ENCODE results near the gene OR1N2. TPM values are rescaled to one million over a fixed set of nuclear protein-coding genes. Genes with fewer than 3 reads are reported as not detected.
"Not testable (repeated sequence)": the region's sequence is repeated elsewhere in the genome, so short reads cannot be mapped to it uniquely, and the experiment has no call there.

The OR1N2 gene
- total RNA-seq, 1 experiment from 2014 or later: not detected

DNA sequence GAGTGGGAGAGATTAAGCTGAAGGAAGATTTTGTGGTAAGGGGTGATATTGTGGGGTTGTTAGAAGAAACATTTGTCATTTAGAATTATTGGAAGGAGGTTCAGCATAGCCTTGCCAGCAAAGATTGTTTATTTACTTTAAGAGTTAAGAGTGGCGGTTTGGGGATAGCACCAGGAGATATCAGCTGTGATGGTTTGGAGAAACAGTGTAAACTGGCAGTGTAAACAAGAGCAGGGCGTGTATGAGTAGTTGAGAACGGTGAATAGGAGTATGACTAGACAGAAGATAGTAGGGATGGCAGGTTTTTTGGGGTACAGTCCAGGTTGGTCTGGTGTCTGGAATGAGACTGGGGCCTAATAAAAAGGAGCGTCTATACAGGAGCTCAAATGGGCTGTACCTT, 21.8 kb upstream of the OR1N2 start:
- H3K9ac ChIP-seq (ENCODE audit: low read length); H2AFZ ChIP-seq (ENCODE audit: low read length); H3K36me3 ChIP-seq (ENCODE audit: insufficient read depth, low read length); H3K9me3 ChIP-seq (ENCODE audit: low read length); H3K27me3 ChIP-seq (ENCODE audit: low read length); H3K27ac ChIP-seq (ENCODE audit: low read length); H3K4me3 ChIP-seq (ENCODE audit: low read length); DNase-seq; H3K4me2 ChIP-seq (ENCODE audit: low read depth, low read length, poor library complexity, severe bottlenecking); H3K79me2 ChIP-seq (ENCODE audit: low read length); H3K9me2 ChIP-seq (replicated peaks; ENCODE audit: insufficient read depth, low read length); H4K20me1 ChIP-seq (ENCODE audit: insufficient read depth, low read depth, low read length); H3K4me1 ChIP-seq (ENCODE audit: low read length): not testable (repeated sequence)

DNA sequence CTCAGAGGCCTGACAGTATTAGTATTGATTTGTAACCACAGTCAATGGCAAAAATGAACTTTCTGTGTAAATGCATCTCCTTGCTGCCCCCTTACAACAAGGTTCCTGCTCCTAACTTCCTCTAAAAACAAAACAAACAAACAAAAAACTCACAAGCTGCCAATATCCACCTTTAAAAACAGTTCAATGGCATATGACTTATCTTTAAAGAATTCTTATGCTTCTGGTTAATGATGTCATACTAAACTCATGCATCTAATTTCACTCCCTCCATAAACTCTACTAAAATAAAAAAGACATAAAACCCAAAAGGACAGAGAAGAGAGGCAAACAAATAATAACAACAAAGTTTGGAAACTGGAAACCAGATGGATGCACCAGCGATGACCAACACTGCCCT, 16.8 kb upstream of the OR1N2 start:
- no peak overlapping the region for H3K4me2 ChIP-seq (ENCODE audit: low read depth, low read length, poor library complexity, severe bottlenecking)
- DNase-seq: no peak
- H3K27me3 ChIP-seq (ENCODE audit: low read length): no peaks in the 10 kb centered on the region
- no peaks in the 10 kb centered on the region for H3K9me3 ChIP-seq (ENCODE audit: low read length)
- H3K4me1 ChIP-seq (ENCODE audit: low read length): no peaks in the 10 kb centered on the region
- H3K9ac ChIP-seq (ENCODE audit: low read length): no peak overlapping the region
- H3K4me3 ChIP-seq (ENCODE audit: low read length): no peak overlapping the region
- H3K9me2 ChIP-seq (replicated peaks; ENCODE audit: insufficient read depth, low read length): no peaks in the 10 kb centered on the region
- no peaks in the 10 kb centered on the region for H4K20me1 ChIP-seq (ENCODE audit: insufficient read depth, low read depth, low read length)
- H3K36me3 ChIP-seq (ENCODE audit: insufficient read depth, low read length): no peaks in the 10 kb centered on the region
- no peak overlapping the region for H3K27ac ChIP-seq (ENCODE audit: low read length)
- no peak overlapping the region for H2AFZ ChIP-seq (ENCODE audit: low read length)
- H3K79me2 ChIP-seq (ENCODE audit: low read length): no peaks in the 10 kb centered on the region

DNA sequence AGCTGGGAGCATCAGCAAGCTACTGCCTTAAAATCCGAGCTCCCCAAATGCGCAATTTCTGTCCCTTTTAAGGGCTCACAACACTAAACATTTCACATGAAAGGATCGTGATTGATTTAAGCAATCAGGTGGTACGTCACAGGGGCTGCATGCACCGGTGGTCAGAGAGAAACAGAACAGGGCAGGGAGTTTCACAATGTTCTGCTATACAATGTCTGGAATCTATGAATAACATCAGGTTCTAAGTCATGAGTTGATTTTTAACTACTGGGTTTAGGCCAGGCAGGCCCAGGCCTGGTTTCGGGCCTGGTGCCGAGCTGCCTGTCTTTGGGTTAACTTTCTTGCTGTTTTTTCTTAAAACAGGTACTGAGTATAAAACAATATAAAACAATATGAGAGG, 15.8 kb upstream of the OR1N2 start:
- H3K4me3 ChIP-seq (ENCODE audit: low read length); H3K4me2 ChIP-seq (ENCODE audit: low read depth, low read length, poor library complexity, severe bottlenecking): not testable (repeated sequence)

DNA sequence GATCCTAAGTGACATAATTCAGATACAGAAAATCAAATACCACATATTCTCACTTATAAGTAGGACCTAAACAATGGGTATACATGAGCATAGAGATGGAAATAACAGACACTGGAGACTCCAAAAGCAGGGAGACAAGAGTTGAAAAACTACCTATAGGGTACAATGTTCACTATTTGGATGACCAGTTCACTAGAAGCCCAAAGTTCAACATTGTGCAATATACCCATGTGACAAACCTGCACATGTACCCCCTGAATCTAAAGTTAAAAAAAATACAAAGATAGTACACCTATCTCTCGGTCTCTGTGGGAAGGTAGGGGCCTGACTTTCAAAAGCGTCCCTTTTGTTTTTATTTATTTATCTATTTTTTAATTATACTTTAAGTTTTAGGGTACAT, 14.2 kb upstream of the OR1N2 start:
- Histone ChIP-seq H3K4me1 (ENCODE audit: low read length) (no peaks in the 10 kb centered on the region), H3K9ac (ENCODE audit: low read length) (no peak overlapping the region), H2AFZ (ENCODE audit: low read length) (no peak overlapping the region), H4K20me1 (ENCODE audit: insufficient read depth, low read depth, low read length) (no peaks in the 10 kb centered on the region), H3K9me3 (ENCODE audit: low read length) (no peaks in the 10 kb centered on the region), H3K9me2 (replicated peaks; ENCODE audit: insufficient read depth, low read length) (no peaks in the 10 kb centered on the region), H3K36me3 (ENCODE audit: insufficient read depth, low read length) (no peaks in the 10 kb centered on the region), H3K27ac (ENCODE audit: low read length) (no peak overlapping the region), H3K4me3 (ENCODE audit: low read length) (no peak overlapping the region), H3K79me2 (ENCODE audit: low read length) (no peaks in the 10 kb centered on the region), H3K27me3 (ENCODE audit: low read length) (no peaks in the 10 kb centered on the region), H3K4me2 (ENCODE audit: low read depth, low read length, poor library complexity, severe bottlenecking) (no peak overlapping the region)
- DNase-seq: no peak

More for the DNA sequence above, 15.8 kb upstream of the OR1N2 start:
- not testable (repeated sequence) for H3K79me2 ChIP-seq (ENCODE audit: low read length); H3K4me1 ChIP-seq (ENCODE audit: low read length); H3K9me2 ChIP-seq (replicated peaks; ENCODE audit: insufficient read depth, low read length); H2AFZ ChIP-seq (ENCODE audit: low read length); DNase-seq; H3K27ac ChIP-seq (ENCODE audit: low read length); H3K9me3 ChIP-seq (ENCODE audit: low read length); H4K20me1 ChIP-seq (ENCODE audit: insufficient read depth, low read depth, low read length); H3K9ac ChIP-seq (ENCODE audit: low read length); H3K27me3 ChIP-seq (ENCODE audit: low read length); H3K36me3 ChIP-seq (ENCODE audit: insufficient read depth, low read length)

DNA sequence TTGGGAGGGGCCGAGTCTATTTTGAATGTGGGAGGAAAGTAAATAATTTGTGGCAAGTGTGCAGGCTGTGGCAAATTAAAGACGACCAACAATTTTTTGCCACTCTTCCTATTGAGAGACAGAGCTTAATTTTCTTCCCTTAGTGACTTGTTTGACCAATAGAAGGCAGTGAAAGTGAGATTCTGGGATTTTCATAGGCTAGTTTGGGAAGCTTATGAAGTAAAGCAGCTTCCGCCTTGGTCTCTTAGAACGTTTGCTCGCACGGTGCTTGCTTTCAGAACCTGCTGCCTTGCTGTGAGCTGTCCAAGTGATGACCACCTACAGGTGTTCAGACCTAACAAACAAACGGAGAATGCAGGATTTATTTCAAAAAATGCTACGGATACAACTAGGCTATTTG, 6.7 kb upstream of the OR1N2 start:
- Histone ChIP-seq H2AFZ (ENCODE audit: low read length) (no peak overlapping the region), H3K27ac (ENCODE audit: low read length) (no peak overlapping the region), H3K4me3 (ENCODE audit: low read length) (no peak overlapping the region), H3K4me2 (ENCODE audit: low read depth, low read length, poor library complexity, severe bottlenecking) (no peak overlapping the region), H3K9me3 (ENCODE audit: low read length) (no peaks in the 10 kb centered on the region), H3K9me2 (replicated peaks; ENCODE audit: insufficient read depth, low read length) (no peaks in the 10 kb centered on the region), H3K4me1 (ENCODE audit: low read length) (no peaks in the 10 kb centered on the region), H3K79me2 (ENCODE audit: low read length) (no peaks in the 10 kb centered on the region), H3K9ac (ENCODE audit: low read length) (no peak overlapping the region), H3K36me3 (ENCODE audit: insufficient read depth, low read length) (no peaks in the 10 kb centered on the region), H4K20me1 (ENCODE audit: insufficient read depth, low read depth, low read length) (no peaks in the 10 kb centered on the region), H3K27me3 (ENCODE audit: low read length) (no peaks in the 10 kb centered on the region)
- no peak for DNase-seq

DNA sequence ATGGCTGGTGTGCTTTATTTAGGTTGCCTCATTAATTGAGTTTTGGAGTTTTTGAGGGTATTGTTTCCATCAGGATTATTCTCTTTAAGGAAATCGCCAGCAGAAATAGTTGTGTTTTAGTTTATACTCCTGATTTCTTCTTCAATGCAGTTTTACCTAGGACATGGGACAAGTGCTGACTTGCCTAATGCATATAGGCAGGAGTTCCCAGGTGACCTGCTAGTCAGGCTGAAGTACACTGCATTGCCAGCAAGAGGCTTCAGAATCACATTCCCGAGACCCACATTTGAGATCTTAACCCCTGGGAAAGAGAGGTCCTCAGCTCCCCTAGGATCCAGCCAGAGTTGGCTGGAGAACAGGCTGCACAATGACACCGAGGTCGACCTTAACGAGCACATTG, 1.5 kb upstream of the OR1N2 start:
- DNase-seq: no peak
- Histone ChIP-seq H3K36me3 (ENCODE audit: insufficient read depth, low read length) (no peaks in the 10 kb centered on the region), H4K20me1 (ENCODE audit: insufficient read depth, low read depth, low read length) (no peaks in the 10 kb centered on the region), H3K9me2 (replicated peaks; ENCODE audit: insufficient read depth, low read length) (no peaks in the 10 kb centered on the region), H3K9me3 (ENCODE audit: low read length) (no peaks in the 10 kb centered on the region), H3K27me3 (ENCODE audit: low read length) (no peaks in the 10 kb centered on the region; the same call in 1 of the 2 replicates), H3K27ac (ENCODE audit: low read length) (no peak overlapping the region), H3K79me2 (ENCODE audit: low read length) (no peaks in the 10 kb centered on the region), H3K4me3 (ENCODE audit: low read length) (no peak overlapping the region), H3K9ac (ENCODE audit: low read length) (no peak overlapping the region), H2AFZ (ENCODE audit: low read length) (no peak overlapping the region), H3K4me1 (ENCODE audit: low read length) (no peaks in the 10 kb centered on the region), H3K4me2 (ENCODE audit: low read depth, low read length, poor library complexity, severe bottlenecking) (no peak overlapping the region)

DNA sequence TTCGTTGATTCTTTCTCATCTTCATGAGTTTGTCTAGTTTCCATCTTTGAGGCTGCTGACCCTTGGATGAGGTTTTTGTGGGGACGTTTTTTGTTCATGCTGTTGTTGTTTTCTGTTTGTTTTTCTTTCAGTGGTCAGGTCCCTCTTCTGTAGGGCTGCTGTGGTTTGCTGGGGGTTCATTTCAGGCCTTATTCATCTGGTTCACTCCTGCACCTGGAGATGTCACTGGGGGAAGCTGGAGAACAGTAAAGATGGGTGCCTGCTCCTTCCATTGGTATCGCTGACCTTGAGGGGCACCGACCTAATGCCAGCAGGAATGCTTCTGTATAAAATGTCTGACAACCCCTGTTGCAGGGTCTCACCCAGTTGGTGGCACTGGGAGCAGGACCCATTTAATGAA, 8.5 kb downstream of the OR1N2 start:
- no peak overlapping the region for H3K4me3 ChIP-seq (ENCODE audit: low read length)
- H3K9ac ChIP-seq (ENCODE audit: low read length): no peak overlapping the region
- H3K4me2 ChIP-seq (ENCODE audit: low read depth, low read length, poor library complexity, severe bottlenecking): no peak overlapping the region
- H3K27ac ChIP-seq (ENCODE audit: low read length): no peak overlapping the region
- no peak overlapping the region for H2AFZ ChIP-seq (ENCODE audit: low read length)
- H3K36me3 ChIP-seq (ENCODE audit: insufficient read depth, low read length): no peaks in the 10 kb centered on the region
- no peaks in the 10 kb centered on the region for H4K20me1 ChIP-seq (ENCODE audit: insufficient read depth, low read depth, low read length)
- H3K4me1 ChIP-seq (ENCODE audit: low read length): no peaks in the 10 kb centered on the region
- no peaks in the 10 kb centered on the region for H3K27me3 ChIP-seq (ENCODE audit: low read length)
- H3K79me2 ChIP-seq (ENCODE audit: low read length): no peaks in the 10 kb centered on the region
- no peaks in the 10 kb centered on the region for H3K9me3 ChIP-seq (ENCODE audit: low read length)
- DNase-seq: no peak
- no peaks in the 10 kb centered on the region for H3K9me2 ChIP-seq (replicated peaks; ENCODE audit: insufficient read depth, low read length)

DNA sequence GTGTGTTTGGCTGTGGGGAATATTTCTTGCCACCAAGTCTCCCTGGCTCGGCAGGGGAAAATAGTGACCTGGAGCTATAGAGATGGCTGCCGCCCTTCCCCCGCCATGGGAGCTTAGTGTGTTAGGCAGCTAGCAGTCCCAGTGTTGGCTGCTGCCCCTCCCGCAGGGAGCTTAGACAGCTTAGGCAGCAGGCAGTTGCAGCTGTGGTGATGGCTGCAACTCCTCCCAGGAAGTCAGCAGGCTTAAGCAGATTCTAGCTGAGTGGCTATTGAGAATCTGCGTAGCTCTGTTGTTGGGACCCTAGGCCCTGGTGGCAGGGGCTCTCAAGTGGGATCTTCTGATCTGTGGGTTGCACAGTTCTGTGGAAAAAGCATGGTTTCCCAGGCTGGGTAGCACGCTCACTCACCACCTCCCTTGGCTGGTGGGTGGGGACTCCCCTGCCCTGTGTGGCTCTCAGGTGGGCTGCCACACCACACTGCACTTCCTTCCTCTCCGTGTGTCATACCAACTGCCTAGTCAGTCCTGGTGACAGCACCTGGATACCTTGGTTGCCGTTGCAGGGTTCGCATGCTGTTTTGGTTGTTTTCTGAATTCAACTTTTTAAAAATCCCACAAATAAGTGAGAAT, 9.3 kb downstream of the OR1N2 start:
- Histone ChIP-seq H2AFZ (ENCODE audit: low read length) (no peak overlapping the region), H3K27ac (ENCODE audit: low read length) (no peak overlapping the region), H3K4me2 (ENCODE audit: low read depth, low read length, poor library complexity, severe bottlenecking) (no peak overlapping the region), H3K79me2 (ENCODE audit: low read length) (no peaks in the 10 kb centered on the region), H3K9me2 (replicated peaks; ENCODE audit: insufficient read depth, low read length) (no peaks in the 10 kb centered on the region), H3K27me3 (ENCODE audit: low read length) (no peaks in the 10 kb centered on the region), H4K20me1 (ENCODE audit: insufficient read depth, low read depth, low read length) (no peaks in the 10 kb centered on the region), H3K9ac (ENCODE audit: low read length) (no peak overlapping the region), H3K4me3 (ENCODE audit: low read length) (no peak overlapping the region), H3K9me3 (ENCODE audit: low read length) (no peaks in the 10 kb centered on the region), H3K36me3 (ENCODE audit: insufficient read depth, low read length) (no peaks in the 10 kb centered on the region), H3K4me1 (ENCODE audit: low read length) (no peaks in the 10 kb centered on the region)
- no peak for DNase-seq

DNA sequence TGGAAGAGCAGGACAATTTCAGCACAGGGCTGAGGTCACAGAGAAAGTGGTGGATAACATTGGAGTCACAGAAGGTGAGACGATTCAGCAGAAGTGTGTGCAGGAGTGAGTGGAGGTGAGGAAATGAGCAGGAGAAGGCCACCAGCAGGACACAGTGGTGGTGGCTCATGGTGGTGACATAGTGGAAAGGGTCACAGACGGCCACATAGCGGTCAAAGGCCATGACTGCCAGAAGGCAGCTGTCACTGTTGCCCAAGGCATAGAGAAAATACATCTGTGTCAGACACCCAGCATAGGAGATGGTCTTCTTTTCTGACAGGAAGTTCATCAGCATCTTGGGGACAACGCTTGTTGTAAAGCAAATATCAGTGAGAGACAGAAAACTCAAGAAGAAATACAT, 15.0 kb downstream of the OR1N2 start:
- Histone ChIP-seq H2AFZ (ENCODE audit: low read length) (no peak overlapping the region), H3K27me3 (ENCODE audit: low read length) (no peaks in the 10 kb centered on the region), H3K27ac (ENCODE audit: low read length) (no peak overlapping the region), H3K4me2 (ENCODE audit: low read depth, low read length, poor library complexity, severe bottlenecking) (no peak overlapping the region), H3K9me2 (replicated peaks; ENCODE audit: insufficient read depth, low read length) (no peaks in the 10 kb centered on the region), H3K9ac (ENCODE audit: low read length) (no peak overlapping the region), H4K20me1 (ENCODE audit: insufficient read depth, low read depth, low read length) (no peaks in the 10 kb centered on the region), H3K36me3 (ENCODE audit: insufficient read depth, low read length) (no peaks in the 10 kb centered on the region), H3K4me3 (ENCODE audit: low read length) (no peak overlapping the region), H3K9me3 (ENCODE audit: low read length) (no peaks in the 10 kb centered on the region), H3K79me2 (ENCODE audit: low read length) (no peaks in the 10 kb centered on the region), H3K4me1 (ENCODE audit: low read length) (no peaks in the 10 kb centered on the region)
- DNase-seq: no peak

All from Karpas-422 (cell line).